GM12878 (cell line): Measurements from ENCODE around the gene MICA. TPM values are rescaled to one million over a fixed set of nuclear protein-coding genes. Genes with fewer than 3 reads are reported as not detected.

Source experiments
- ATAC-seq: fragments of 200-7000 bp; cut with Tn5 transposase; 3 replicates; pipeline ENCODE4 v1.9.1; 2020; ENCODE audit warnings: mild to moderate bottlenecking, moderate library complexity
- BruUV-seq: library from RNA; stranded (reverse); fragments of 400-500 nt; replicated peaks from 2 replicates; lab custom pipeline; 2021; lab: Mats Ljungman, UMichigan
- CTCF ChIA-PET: fragments of 300-600 bp; sonication (Branson Sonifier 250); formaldehyde crosslinking; extraction: SDS; loops from one replicate; lab custom pipeline; 2021; ENCODE audit warnings: inconsistent platforms; lab: Yijun Ruan, JAX
- POLR2A ChIA-PET: fragments of 350-600 bp; formaldehyde crosslinking; extraction: SDS; loops from one replicate; lab custom pipeline; 2021; ENCODE audit warnings: inconsistent platforms; lab: Charles Lee
- RAD21 ChIA-PET: fragments of 300-600 bp; sonication (Branson Sonifier 250); formaldehyde crosslinking; loops from one replicate; lab custom pipeline; 2023; ENCODE audit warnings: antibody characterized with exemption; ENCODE audit not compliant: unreplicated experiment; lab: Charles Lee
- SMC1A ChIA-PET: fragments of 300-600 bp; sonication (Branson Sonifier 250); formaldehyde crosslinking; loops from one replicate; lab custom pipeline; 2023; ENCODE audit not compliant: unreplicated experiment, uncharacterized antibody; lab: Charles Lee
- DNase-seq: peaks from one replicate; pipeline ENCODE4 v3.0.0-alpha.2; 2011; ENCODE audit warnings: low read depth, low spot score
- FAIRE-seq: peaks from 3 replicates; lab custom pipeline; 2011; peaks lifted over from hg19 to GRCh38; lab: Jason Lieb, UNC
- H2AFZ ChIP-seq: 2 replicates; pipeline ENCODE4 v1.6.0; 2011; ENCODE audit warnings: low read depth, low read length, control low read depth; ENCODE audit not compliant: control insufficient read depth
- H3K27ac ChIP-seq: 2 replicates; pipeline ENCODE4 v1.5.1; 2011; ENCODE audit warnings: control low read depth; ENCODE audit not compliant: control insufficient read depth, insufficient read depth
- H3K27me3 ChIP-seq, 2 experiments: replicated peaks in 1 of 2; 2 replicates each; pipeline versions ENCODE4 v1.6.0 to v1.6.1; 2011; ENCODE audit warnings: low read length in 1 of 2; ENCODE audit not compliant: control insufficient read depth in 2 of 2, insufficient read depth in 2 of 2
- H3K36me3 ChIP-seq, 2 experiments: 2 replicates each; pipeline ENCODE4 v1.5.1; 2011; ENCODE audit warnings: low read length in 1 of 2; ENCODE audit not compliant: control insufficient read depth in 2 of 2, insufficient read depth in 2 of 2
- H3K4me1 ChIP-seq: 2 replicates; pipeline ENCODE4 v1.6.1; 2011; ENCODE audit warnings: mild to moderate bottlenecking, low read length, moderate library complexity, mixed read lengths; ENCODE audit not compliant: control insufficient read depth, insufficient read depth
- H3K4me2 ChIP-seq: 2 replicates; pipeline ENCODE4 v1.6.0; 2011; ENCODE audit warnings: control low read depth; ENCODE audit not compliant: control insufficient read depth, insufficient read depth
- H3K4me3 ChIP-seq: fragments of 200-600 bp; sonication (generic); 2 replicates; pipeline ENCODE4 v1.5.1; 2016
- H3K79me2 ChIP-seq: 2 replicates; pipeline ENCODE4 v1.6.0; 2011; ENCODE audit warnings: low read length; ENCODE audit not compliant: control insufficient read depth, insufficient read depth
- H3K9ac ChIP-seq: 2 replicates; pipeline ENCODE4 v1.8.0; 2011; ENCODE audit warnings: low read length, control low read depth, mixed read lengths; ENCODE audit not compliant: control insufficient read depth, insufficient read depth
- H3K9me3 ChIP-seq: replicated peaks from 3 replicates; pipeline ENCODE4 v1.5.1; 2011; ENCODE audit warnings: mild to moderate bottlenecking, low read length; ENCODE audit not compliant: control insufficient read depth, insufficient read depth
- H4K20me1 ChIP-seq: 2 replicates; pipeline ENCODE4 v1.6.0; 2011; ENCODE audit not compliant: control insufficient read depth, insufficient read depth
- BACH1 ChIP-seq: fragments of 450-650 bp; IDR thresholded peaks from 2 replicates; pipeline ENCODE4 v1.6.1; 2017; ENCODE audit warnings: mild to moderate bottlenecking, borderline replicate concordance
- BCL11A ChIP-seq: IDR thresholded peaks from 2 replicates; pipeline ENCODE4 v1.6.1; 2011; ENCODE audit warnings: low read depth, low read length
- ELK1 ChIP-seq: IDR thresholded peaks from 2 replicates; pipeline ENCODE4 v1.6.1; 2012; ENCODE audit warnings: low read depth, low read length, improper control_type of control experiment
- GABPA ChIP-seq: IDR thresholded peaks from 2 replicates; pipeline ENCODE4 v1.6.1; 2014; ENCODE audit warnings: antibody characterized with exemption, low read depth, mild to moderate bottlenecking, inconsistent platforms
- IKZF2 ChIP-seq, 2 experiments: fragments of 450-650 bp; IDR thresholded peaks; 2 replicates each; pipeline ENCODE4 v1.6.1; 2017; ENCODE audit warnings: mild to moderate bottlenecking in 2 of 2, moderate library complexity in 2 of 2
- IRF5 ChIP-seq: fragments of 450-650 bp; IDR thresholded peaks from 2 replicates; pipeline ENCODE4 v1.6.1; 2017; ENCODE audit warnings: borderline replicate concordance
- MXI1 ChIP-seq: fragments of 150-350 bp; IDR thresholded peaks from 2 replicates; pipeline ENCODE4 v1.6.1; 2011; ENCODE audit warnings: low read depth, mild to moderate bottlenecking, inconsistent platforms, low read length, improper control_type of control experiment
- NFIC ChIP-seq: IDR thresholded peaks from 2 replicates; pipeline ENCODE4 v1.6.1; 2012; ENCODE audit warnings: low read depth, mild to moderate bottlenecking, inconsistent platforms, low read length, moderate library complexity
- NR2F1 ChIP-seq: fragments of 450-650 bp; conservative IDR thresholded peaks from 2 replicates; pipeline ENCODE4 v1.6.1; 2017; ENCODE audit warnings: mild to moderate bottlenecking
- POLR2A ChIP-seq: IDR thresholded peaks from 2 replicates; pipeline ENCODE4 v1.6.1; 2011; ENCODE audit warnings: low read depth, mild to moderate bottlenecking, low read length
- SIX5 ChIP-seq: IDR thresholded peaks from 2 replicates; pipeline ENCODE4 v1.6.1; 2011; ENCODE audit warnings: mild to moderate bottlenecking, low read depth, low read length, moderate library complexity; ENCODE audit not compliant: severe bottlenecking
- TCF3 ChIP-seq: IDR thresholded peaks from 2 replicates; pipeline ENCODE4 v1.6.1; 2012; ENCODE audit warnings: low read depth, mild to moderate bottlenecking, low read length, borderline replicate concordance; ENCODE audit not compliant: insufficient read depth
- ZBTB33 ChIP-seq: fragments of 450-650 bp; IDR thresholded peaks from 2 replicates; pipeline ENCODE4 v1.6.1; 2017; ENCODE audit warnings: mild to moderate bottlenecking
- ZNF592 ChIP-seq: fragments of 450-650 bp; IDR thresholded peaks from 2 replicates; pipeline ENCODE4 v1.6.1; 2017; ENCODE audit warnings: mild to moderate bottlenecking, moderate library complexity
- WGBS: methylation state at CpG from one replicate; pipeline ENCODE4 v1.1.6; 2016; ENCODE audit warnings: low lambda C conversion rate; ENCODE audit not compliant: insufficient replicate concordance, insufficient coverage; ENCODE audit errors: missing lambda C conversion rate; 5-methylcytosine and 5-hydroxymethylcytosine counted together
- in situ Hi-C: fragments of 300-500 bp; cut with MboI; formaldehyde crosslinking; loops from 9 replicates; pipeline ENCODE4 v1.14.3; 2018; ENCODE audit warnings: mixed read lengths
- intact Hi-C: fragments of 100-400 bp; cut with micrococcal nuclease; formaldehyde crosslinking; loops from one replicate; pipeline ENCODE4 v1.14.2; 2022; ENCODE audit not compliant: unreplicated experiment
- polyA plus RNA-seq, 11 experiments: library from polyadenylated mRNA; depleted of rRNA in 4 of 11; unstranded in 6 of 11; stranded (reverse) in 5 of 11; fragments of >200 nt; fragmentation: Nextera tagmentation in 4 of 11; fragmentation: Illumina TruSeq in 1 of 11; extraction: Ambion mirVana in 4 of 11; extraction: Trizol in 1 of 11; gene quantifications; 1 replicate in 1 of 11; 2 replicates in 10 of 11; pipeline versions ENCODE4 v1.2.1 to v1.2.3, GENCODE V29; 2011 to 2016; ENCODE audit warnings: inconsistent platforms in 2 of 11, missing spikeins in 2 of 11, low read depth in 1 of 11
- total RNA-seq, 4 experiments: library from RNA; depleted of rRNA in 3 of 4; stranded (reverse); fragments of >200 nt in 3 of 4; fragmentation: Illumina TruSeq in 1 of 4; extraction: Trizol in 1 of 4; gene quantifications; 2 replicates each; pipeline versions ENCODE4 v1.2.1 to v1.2.3, GENCODE V29; 2013 to 2021

MICA gene
- total and polyA plus RNA-seq, 10 of the 15 experiments (the other 5 are each of a cell fraction or from before 2014, with no cell fraction given), result 3.6 to 10.5 (median 6.9) TPM

GRCh38 chr6:31377029-31377428 lies 26.4 kb upstream of the MICA start (continued):
- no peak for TF ChIP-seq ZBTB33

- intact Hi-C loops, result no loop called here
- TF ChIP-seq SIX5 (no peak), POLR2A (no peak), ELK1 (no peak), NFIC (no peak), IRF5 (no peak), BACH1 (no peak), ZNF592 (no peak), IKZF2 (IDR thresholded peaks at IDR 0.05) (no peak), BCL11A (no peak), MXI1 (no peak), TCF3 (no peak), NR2F1 (no peak), GABPA (no peak)
These were observed 25.2 kb upstream of the MICA start for GRCh38 chr6:31378062-31378720.

More at GRCh38 chr6:31378062-31378720, 25.2 kb upstream of the MICA start:
- H3K4me3 ChIP-seq, result no peak overlapping the region
- POLR2A ChIA-PET, result no interaction called here
- H4K20me1 ChIP-seq, result no peaks in the 10 kb centered on the region
- no TSS peak for BruUV-seq
- H3K27ac ChIP-seq, result no peak overlapping the region
- no peak for DNase-seq
- 16% methylated on average over 9 of the region's 9 CpGs for WGBS
- H2AFZ ChIP-seq, result no peak overlapping the region
- peaks cover 3% of the 10 kb centered on the region in 2 experiments; a peak in 2 of 4 replicates for H3K27me3 ChIP-seq
- RAD21 ChIA-PET, result interaction anchor here (2.5 kb wide), 1 partner anchor 12 kb away, joined by 10 read pairs; no protein-coding TSS in a partner anchor
- H3K9me3 ChIP-seq, result no peaks in the 10 kb centered on the region
- no peak for FAIRE-seq
- no peak overlapping the region for H3K4me2 ChIP-seq
- no peak for ATAC-seq
- H3K79me2 ChIP-seq, result no peaks in the 10 kb centered on the region
- H3K4me1 ChIP-seq, result no peaks in the 10 kb centered on the region
- SMC1A ChIA-PET, result interaction anchor here (0.5 to 0.8 kb wide), 2 partner anchors 182 to 370 kb away, joined by 3 read pairs; no protein-coding TSS in a partner anchor
- CTCF ChIA-PET, result interaction anchor here (1.2 to 1.4 kb wide), 2 partner anchors 12 to 19 kb away, joined by 3 to 4 read pairs; no protein-coding TSS in a partner anchor
- no peak overlapping the region for H3K9ac ChIP-seq
- H3K36me3 ChIP-seq, result no peaks in the 10 kb centered on the region
- in situ Hi-C loops, result no loop called here
